SW480 (cell line): ENCODE data around the gene PAQR3.

Source experiments
- DNase-seq: peaks from one replicate; pipeline ENCODE4 v3.0.0-alpha.2; 2016; ENCODE audit warnings: low spot score

PAQR3 gene

GRCh38 chr4:78862314-78862737, 76.9 kb downstream of the PAQR3 start:
- DNase-seq: peak; percentile 11
